ENCODE data around the gene MBNL3.

Gene MBNL3

DNA sequence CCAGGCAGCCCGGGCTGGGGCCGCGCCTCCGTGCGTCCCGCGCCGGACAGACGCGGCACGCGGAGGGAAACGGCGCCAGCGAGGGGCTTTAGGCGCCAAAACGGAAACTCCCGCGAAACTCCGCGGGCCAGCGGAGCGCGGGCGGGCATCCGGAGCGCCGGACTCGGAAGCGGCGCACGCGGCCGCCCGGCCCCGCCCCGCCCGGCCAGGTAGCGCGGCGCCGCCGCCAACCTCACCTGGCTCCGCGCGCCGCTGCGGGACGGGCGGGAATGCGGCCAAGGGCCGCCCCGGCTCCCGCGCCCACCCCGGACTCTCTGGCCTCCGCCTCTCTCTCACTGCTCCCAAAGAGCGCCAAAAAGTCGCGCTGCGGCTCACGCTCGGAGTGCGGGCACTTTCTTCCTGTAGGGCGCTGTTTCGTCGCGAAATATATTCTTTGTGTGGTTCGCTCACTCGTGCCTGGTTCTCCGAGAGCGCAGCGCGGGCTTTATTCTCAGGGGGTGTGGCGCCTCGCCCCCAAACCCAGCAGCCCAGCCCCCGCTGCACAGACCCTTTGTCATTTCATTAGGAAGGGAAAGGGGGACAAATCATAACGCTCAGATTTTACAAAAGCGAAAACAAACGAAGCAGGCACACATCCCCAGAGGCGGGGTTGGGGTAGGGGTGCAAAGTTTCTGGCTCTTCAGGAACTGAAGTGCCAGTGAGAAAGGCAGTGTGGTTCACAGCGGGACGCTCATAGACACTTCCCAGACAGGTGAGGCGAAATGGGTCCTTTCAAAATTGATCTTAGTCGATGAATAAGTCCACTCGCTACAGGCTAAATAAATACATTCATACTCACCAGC lies 961 bp upstream of the MBNL3 start:
- H3K4me3 ChIP-seq (replicated peaks in 1 of 2; ENCODE audit: low read depth in 2 of 2, low read length in 2 of 2) = peak overlapping the region; percentile 56 to 63
- TF ChIP-seq, protein P1, sequence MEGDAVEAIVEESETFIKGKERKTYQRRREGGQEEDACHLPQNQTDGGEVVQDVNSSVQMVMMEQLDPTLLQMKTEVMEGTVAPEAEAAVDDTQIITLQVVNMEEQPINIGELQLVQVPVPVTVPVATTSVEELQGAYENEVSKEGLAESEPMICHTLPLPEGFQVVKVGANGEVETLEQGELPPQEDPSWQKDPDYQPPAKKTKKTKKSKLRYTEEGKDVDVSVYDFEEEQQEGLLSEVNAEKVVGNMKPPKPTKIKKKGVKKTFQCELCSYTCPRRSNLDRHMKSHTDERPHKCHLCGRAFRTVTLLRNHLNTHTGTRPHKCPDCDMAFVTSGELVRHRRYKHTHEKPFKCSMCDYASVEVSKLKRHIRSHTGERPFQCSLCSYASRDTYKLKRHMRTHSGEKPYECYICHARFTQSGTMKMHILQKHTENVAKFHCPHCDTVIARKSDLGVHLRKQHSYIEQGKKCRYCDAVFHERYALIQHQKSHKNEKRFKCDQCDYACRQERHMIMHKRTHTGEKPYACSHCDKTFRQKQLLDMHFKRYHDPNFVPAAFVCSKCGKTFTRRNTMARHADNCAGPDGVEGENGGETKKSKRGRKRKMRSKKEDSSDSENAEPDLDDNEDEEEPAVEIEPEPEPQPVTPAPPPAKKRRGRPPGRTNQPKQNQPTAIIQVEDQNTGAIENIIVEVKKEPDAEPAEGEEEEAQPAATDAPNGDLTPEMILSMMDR (IDR thresholded peaks at IDR 0.05; ENCODE audit: low read depth, low read length) = no peak
- peak in 1 of 2 donors; percentile 9 for DNase-seq (ENCODE audit: low read depth in 2 of 2)

DNA sequence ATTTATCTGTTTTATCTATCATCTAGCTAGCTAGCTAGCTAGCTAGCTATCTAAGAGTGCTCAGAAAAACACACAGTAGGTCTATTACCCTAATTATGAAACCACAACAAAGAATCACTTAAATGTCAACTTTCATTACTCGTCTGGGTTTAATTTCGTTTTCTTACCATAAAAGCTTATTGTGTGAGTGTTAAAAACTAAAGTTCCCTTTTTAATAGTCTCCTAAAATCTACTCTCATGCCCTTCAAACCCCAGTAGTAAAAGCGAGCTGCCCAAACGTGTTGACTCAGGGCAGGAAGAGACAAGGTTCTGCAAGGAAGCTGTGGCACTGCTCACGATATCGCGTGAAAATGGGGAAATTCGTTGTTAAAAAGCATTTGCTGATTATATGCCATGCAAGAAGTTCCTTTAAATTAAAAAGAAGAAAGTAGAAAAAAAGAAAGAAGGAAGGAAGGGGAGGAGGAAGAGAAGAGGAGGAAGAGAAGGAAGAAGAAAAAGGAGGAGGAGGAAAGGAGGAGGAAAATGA lies 595 bp downstream of the MBNL3 start:
- TF ChIP-seq, protein P1 (IDR thresholded peaks at IDR 0.05; ENCODE audit: low read depth, low read length) = no peak
- H3K4me3 ChIP-seq (replicated peaks in 1 of 2; ENCODE audit: low read depth in 2 of 2, low read length in 2 of 2) = peak overlapping the region; percentile 56 to 63
- DNase-seq (ENCODE audit: low read depth in 2 of 2) = peak; percentile 48 to 57

DNA sequence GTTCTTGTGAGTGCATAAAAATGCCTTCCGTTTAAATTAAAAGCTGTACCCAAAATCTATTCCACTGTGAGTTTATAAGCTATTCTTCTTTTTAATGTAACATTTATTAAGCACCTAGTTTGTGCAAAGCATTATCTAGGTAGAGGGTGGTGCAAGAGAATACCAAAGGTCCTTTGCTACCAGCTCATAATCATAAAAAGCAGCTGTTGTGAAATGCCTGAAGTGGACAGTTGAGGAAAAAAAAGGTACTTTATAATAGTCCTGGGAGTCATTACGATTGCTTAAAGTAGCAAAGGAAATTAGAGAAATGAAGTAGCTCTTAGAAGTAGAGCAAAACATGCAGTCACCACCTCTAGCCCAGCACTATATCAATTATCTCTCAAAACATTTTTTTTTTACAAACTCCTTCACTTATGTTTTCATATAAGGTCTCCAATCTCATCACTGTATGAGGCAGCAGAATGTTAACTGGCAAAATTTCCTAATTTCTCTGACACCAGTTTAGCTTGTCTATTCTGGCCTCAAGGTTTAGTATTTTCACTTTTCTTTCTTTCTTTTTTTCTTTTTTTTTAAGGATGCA lies 2.1 kb downstream of the MBNL3 start:
- DNase-seq (ENCODE audit: low read depth in 2 of 2) = no peak
- no peak overlapping the region for H3K4me3 ChIP-seq (replicated peaks in 1 of 2; ENCODE audit: low read depth in 2 of 2, low read length in 2 of 2)
- TF ChIP-seq, protein P1 (IDR thresholded peaks at IDR 0.05; ENCODE audit: low read depth, low read length) = no peak

DNA sequence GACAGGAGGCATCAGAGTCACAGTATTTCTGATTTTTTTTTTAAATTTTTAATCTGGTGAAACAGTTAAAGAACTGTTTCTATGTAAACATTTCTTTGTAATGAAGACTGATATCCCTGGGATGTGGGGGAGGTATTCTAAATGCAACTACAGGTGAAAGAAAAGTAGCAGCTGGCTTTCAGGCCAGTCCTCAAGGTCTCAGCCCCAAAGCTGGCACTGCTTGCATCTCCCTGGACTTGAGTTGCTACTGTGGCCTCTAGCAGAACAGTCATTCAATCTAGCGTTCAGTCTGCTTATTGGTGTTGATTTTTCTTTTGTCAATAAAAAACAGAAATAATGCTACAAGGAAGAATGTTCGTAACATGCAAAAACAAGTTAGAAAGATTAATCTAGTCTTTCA lies 4.9 kb downstream of the MBNL3 start:
- TF ChIP-seq, protein P1 (IDR thresholded peaks at IDR 0.05; ENCODE audit: low read depth, low read length) = no peak

DNA sequence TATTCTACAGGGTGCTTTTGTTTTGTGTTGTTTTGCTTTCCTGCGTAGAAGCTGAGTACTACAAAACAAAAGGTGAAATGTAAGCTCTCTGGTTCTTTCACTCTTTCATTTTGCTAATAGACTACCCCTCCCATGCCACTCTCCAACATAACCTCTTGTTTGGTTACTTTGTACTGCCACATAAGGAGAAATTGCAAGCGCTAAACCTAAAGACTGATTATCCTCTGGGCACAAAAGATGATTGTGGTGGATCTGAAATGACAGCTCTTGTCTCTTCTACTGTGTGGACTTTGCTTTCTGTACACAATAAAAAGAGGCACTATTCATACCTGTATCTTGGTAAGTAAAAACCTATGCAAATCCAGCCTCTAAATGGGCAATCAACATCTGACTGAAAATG lies 5.3 kb downstream of the MBNL3 start:
- TF ChIP-seq, protein P1 (IDR thresholded peaks at IDR 0.05; ENCODE audit: low read depth, low read length) = no peak
- DNase-seq (ENCODE audit: low read depth in 2 of 2) = no peak
- H3K4me3 ChIP-seq (replicated peaks in 1 of 2; ENCODE audit: low read depth in 2 of 2, low read length in 2 of 2) = no peak overlapping the region

More for the DNA sequence above, 4.9 kb downstream of the MBNL3 start:
- no peak overlapping the region for H3K4me3 ChIP-seq (replicated peaks in 1 of 2; ENCODE audit: low read depth in 2 of 2, low read length in 2 of 2)
- DNase-seq (ENCODE audit: low read depth in 2 of 2) = no peak

DNA sequence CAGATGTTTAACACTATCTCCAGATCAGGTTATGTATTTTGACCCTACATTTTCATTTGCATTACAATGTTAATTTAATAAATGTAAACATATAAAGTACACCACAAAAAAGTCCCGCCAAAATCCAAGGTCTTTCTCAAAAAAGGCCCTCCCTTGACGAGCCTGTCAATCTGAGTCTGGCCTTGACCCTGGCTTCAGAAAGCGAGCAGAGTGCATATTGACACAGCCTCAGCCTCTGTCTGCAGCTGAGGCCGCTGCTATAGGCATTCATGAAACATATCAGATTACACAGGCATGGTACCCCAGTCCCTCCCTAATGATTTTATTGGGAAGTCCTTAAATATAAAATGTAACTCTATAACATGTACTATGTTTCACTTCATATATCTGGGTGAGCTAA lies 6.2 kb downstream of the MBNL3 start:
- H3K4me3 ChIP-seq (replicated peaks in 1 of 2; ENCODE audit: low read depth in 2 of 2, low read length in 2 of 2) = no peak overlapping the region
- no peak for DNase-seq (ENCODE audit: low read depth in 2 of 2)
- TF ChIP-seq, protein P1 (IDR thresholded peaks at IDR 0.05; ENCODE audit: low read depth, low read length) = no peak
